Measurements from ENCODE around the gene APRT.

Gene APRT

DNA sequence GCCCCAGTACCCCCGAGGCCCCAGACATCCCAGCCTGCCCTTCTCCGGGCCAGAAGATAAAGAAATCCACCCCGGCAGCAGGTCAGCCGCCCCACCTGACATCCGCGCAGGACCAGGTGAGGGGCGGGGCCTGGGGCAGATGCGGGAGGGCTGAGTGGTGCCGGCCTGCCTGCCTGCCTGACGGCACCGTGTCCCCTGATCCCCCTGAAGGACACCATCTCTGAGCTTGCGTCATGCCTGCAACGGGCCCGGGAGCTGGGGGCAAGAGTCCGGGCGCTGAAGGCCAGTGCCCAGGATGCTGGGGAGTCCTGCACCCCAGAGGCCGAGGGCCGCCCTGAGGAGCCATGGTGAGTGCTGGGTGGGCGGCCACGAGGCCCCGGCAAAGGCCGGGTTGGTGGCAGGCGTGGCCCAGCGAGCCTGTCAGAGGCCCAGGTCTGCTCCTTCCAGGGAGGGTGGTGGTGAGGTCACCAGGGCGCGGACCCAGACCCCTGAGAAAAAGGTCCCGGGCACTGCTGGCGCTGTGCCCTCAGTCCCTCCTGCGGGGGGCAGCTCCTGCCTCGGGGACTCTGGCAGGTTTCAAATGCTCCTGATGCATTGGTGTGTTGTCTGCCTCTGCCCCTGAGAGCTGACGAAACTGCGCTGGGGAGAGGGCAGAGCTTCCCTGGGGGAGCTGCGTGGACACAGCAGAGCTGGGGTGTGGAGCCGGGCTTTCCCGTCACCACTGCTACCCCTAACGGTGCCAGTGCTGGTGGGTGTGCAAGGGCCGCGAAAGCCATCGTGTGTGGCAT is 7.0 kb downstream of the APRT start:
- H3K36me3 ChIP-seq (ENCODE audit: control insufficient read depth in 1 of 2, insufficient read depth in 2 of 2, low read length in 2 of 2), result peaks cover 4 to 6% of the 10 kb centered on the region in 2 donors
- H3K4me3 ChIP-seq (ENCODE audit: low read depth in 1 of 2, low read length in 2 of 2), result no peak overlapping the region
- no peaks in the 10 kb centered on the region for H3K27me3 ChIP-seq (ENCODE audit: low read depth, low read length)
- no peaks in the 10 kb centered on the region for H3K9me3 ChIP-seq (ENCODE audit: control insufficient read depth in 1 of 2, low read length in 2 of 2)
- peaks cover 0 to 15% of the 10 kb centered on the region in 2 donors for H3K4me1 ChIP-seq (ENCODE audit: control insufficient read depth in 1 of 2, insufficient read depth in 2 of 2, low read length in 2 of 2)
- H3K27ac ChIP-seq (ENCODE audit: low read length), result no peak overlapping the region

DNA sequence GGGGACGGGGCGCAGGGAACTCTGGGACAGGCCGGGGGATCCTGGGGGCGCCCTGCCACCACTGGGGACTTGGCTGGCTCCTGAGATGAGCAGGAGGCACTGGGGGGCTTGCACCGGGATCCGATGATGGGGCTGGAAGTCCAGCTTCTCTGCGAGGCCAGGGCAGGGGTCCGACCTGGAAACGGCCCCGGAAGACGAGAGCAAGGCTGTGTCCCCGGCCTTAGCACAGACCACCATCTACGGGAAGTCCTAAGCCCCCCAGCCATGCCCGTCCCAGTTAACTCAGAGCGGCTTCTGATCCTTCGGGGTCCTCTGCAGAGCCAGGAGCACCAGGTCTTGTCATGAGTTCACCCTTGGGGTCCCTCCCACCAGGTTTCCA is 7.6 kb downstream of the APRT start:
- peak overlapping the region in 1 of 2 donors; percentile 68 for H3K4me3 ChIP-seq (ENCODE audit: low read depth in 1 of 2, low read length in 2 of 2)
- no peak overlapping the region for H3K27ac ChIP-seq (ENCODE audit: low read length)
- H3K27me3 ChIP-seq (ENCODE audit: low read depth, low read length), result no peaks in the 10 kb centered on the region
- H3K9me3 ChIP-seq (ENCODE audit: control insufficient read depth in 1 of 2, low read length in 2 of 2), result no peaks in the 10 kb centered on the region
- H3K4me1 ChIP-seq (ENCODE audit: control insufficient read depth in 1 of 2, insufficient read depth in 2 of 2, low read length in 2 of 2), result peaks cover 0 to 12% of the 10 kb centered on the region in 2 donors
- peaks cover 2 to 3% of the 10 kb centered on the region in 2 donors for H3K36me3 ChIP-seq (ENCODE audit: control insufficient read depth in 1 of 2, insufficient read depth in 2 of 2, low read length in 2 of 2)

DNA sequence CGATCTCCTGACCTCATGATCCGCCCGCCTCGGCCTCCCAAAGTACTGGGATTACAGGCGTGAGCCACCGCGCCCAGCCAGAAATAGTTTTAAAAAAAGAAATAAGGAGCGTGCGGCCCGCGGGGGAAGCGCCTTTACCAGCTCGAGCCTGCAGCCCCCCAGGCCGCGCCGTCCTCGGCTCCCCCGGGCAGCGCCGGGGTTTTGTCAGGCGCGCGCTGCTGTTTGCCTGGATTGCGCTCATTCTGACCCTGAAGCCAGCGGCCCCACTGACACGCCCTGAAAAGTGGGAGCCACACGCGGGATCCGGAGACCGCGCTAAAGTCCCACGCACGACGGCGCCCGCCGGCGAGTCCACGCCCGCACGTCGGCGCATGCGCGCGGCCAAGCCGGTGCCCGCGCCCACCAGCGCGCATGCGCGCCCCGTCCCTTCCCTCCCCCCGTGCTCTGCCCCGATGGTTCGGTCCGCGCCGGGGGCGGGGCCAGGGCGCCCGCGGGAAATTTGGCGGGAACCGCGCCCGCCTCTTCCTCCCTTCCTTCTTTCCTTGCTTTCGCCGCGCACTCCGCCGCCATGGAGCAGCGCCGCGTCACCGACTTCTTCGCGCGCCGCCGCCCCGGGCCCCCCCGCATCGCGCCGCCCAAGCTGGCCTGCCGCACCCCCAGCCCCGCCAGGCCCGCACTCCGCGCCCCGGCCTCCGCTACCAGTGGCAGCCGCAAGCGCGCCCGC is 8.3 kb downstream of the APRT start, which contains the start of gene CDT1:
Gene CDT1, plus strand, starts transcription at position 526 of the 724 bp plus-strand sequence. Its CDS starts 43 bp downstream, at position 569.
- Histone ChIP-seq H3K9me3 (ENCODE audit: control insufficient read depth in 1 of 2, low read length in 2 of 2) (no peaks in the 10 kb centered on the region), H3K36me3 (ENCODE audit: control insufficient read depth in 1 of 2, insufficient read depth in 2 of 2, low read length in 2 of 2) (no peaks in the 10 kb centered on the region), H3K4me1 (ENCODE audit: control insufficient read depth in 1 of 2, insufficient read depth in 2 of 2, low read length in 2 of 2) (peaks cover 0 to 12% of the 10 kb centered on the region in 2 donors), H3K27me3 (ENCODE audit: low read depth, low read length) (no peaks in the 10 kb centered on the region), H3K4me3 (ENCODE audit: low read depth in 1 of 2, low read length in 2 of 2) (peak within 1 kb of the TSS; percentile 44 to 68), H3K27ac (ENCODE audit: low read length) (no peak within 1 kb of the TSS)

DNA sequence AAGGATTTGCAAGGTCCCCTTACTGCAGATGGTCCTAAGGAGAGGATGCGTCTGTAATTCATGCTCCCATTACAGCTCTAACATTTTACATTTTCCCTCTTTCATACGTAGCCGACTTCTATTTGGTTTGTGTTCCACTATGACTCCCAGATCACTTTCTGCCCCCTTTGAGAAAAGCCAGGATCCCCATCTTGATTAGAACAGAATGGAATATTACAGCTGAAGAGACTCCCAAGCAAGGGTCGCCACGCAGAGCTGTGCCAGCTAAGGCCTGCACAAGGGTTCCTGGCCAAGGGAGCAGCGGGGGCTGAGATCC is 11.5 kb downstream of the APRT start:
- Histone ChIP-seq H3K4me3 (ENCODE audit: low read depth in 1 of 2, low read length in 2 of 2) (no peak overlapping the region), H3K9me3 (ENCODE audit: control insufficient read depth in 1 of 2, low read length in 2 of 2) (no peaks in the 10 kb centered on the region), H3K27ac (ENCODE audit: low read length) (no peak overlapping the region), H3K36me3 (ENCODE audit: control insufficient read depth in 1 of 2, insufficient read depth in 2 of 2, low read length in 2 of 2) (no peaks in the 10 kb centered on the region), H3K27me3 (ENCODE audit: low read depth, low read length) (no peaks in the 10 kb centered on the region), H3K4me1 (ENCODE audit: control insufficient read depth in 1 of 2, insufficient read depth in 2 of 2, low read length in 2 of 2) (peaks cover 0 to 12% of the 10 kb centered on the region in 2 donors)

DNA sequence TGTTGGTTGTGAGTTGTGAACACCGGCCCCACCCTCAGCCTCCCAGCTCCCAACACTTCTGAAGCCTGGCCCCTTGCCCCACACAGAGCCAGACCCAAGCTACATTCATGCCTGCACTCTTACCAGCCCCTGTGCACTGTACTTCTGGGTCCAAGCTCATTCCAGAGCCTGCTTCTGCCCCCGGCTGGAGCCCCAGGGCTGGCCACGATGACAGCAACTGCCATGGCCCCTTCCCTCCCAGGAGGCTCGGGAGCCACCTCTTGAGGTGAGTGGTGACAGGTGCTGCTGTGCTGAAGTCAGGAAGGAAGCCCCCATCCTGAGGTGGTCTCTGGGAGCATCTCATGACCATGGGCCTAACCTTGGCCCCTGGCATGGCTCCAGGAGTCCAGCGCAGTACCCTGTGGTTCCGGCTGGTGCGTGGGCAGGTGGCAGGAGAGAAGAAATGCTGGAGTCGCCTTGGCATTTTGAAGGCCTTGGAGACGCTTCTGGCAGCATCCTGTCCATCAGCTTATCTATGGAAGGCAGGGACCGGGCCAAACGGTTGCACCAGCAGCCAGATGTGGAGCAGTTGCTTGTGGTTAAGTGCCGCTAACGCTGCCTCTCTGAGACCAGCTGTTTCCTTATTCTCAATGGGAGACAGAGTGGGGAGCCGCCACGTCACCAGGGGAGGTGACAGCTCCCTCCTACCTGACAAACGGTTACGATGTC is 12.0 kb downstream of the APRT start:
- Histone ChIP-seq H3K36me3 (ENCODE audit: control insufficient read depth in 1 of 2, insufficient read depth in 2 of 2, low read length in 2 of 2) (no peaks in the 10 kb centered on the region), H3K27me3 (ENCODE audit: low read depth, low read length) (no peaks in the 10 kb centered on the region), H3K4me1 (ENCODE audit: control insufficient read depth in 1 of 2, insufficient read depth in 2 of 2, low read length in 2 of 2) (peaks cover 0 to 11% of the 10 kb centered on the region in 2 donors), H3K27ac (ENCODE audit: low read length) (no peak overlapping the region), H3K4me3 (ENCODE audit: low read depth in 1 of 2, low read length in 2 of 2) (no peak overlapping the region), H3K9me3 (ENCODE audit: control insufficient read depth in 1 of 2, low read length in 2 of 2) (no peaks in the 10 kb centered on the region)

DNA sequence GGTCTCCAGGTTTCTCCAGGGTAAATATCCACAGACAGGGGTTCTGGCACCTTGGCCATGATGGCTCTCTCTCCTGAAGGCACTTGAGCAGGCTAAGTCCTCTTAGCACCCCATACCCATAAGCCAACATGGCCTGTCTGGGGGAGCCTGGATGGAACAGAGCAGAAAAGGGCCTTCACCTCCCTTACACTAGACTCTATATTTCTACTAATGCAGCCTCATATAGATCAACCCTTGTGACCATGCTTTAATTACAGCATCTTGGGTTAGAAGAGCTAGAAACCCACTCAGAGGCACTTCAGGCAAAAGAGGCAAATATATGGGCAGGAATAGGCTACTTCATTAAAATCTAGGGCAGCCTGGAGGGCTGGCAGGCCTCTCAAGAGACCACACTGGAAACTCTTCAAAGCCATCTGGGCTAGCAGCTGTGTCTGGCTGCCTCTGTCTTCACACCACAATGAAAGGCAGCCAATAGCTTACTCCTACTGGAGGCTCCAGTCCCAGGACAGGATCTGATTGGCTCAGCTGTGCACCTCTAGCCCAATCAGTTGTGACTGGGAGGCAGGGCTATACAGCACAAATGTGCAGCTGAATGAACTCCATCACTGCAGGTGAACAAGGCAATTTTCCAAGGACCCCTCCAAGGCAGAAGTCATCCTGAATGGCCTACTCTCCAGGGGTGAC is 12.8 kb downstream of the APRT start:
- Histone ChIP-seq H3K27me3 (ENCODE audit: low read depth, low read length) (no peaks in the 10 kb centered on the region), H3K9me3 (ENCODE audit: control insufficient read depth in 1 of 2, low read length in 2 of 2) (no peaks in the 10 kb centered on the region), H3K4me1 (ENCODE audit: control insufficient read depth in 1 of 2, insufficient read depth in 2 of 2, low read length in 2 of 2) (peaks cover 0 to 2% of the 10 kb centered on the region in 2 donors), H3K4me3 (ENCODE audit: low read depth in 1 of 2, low read length in 2 of 2) (no peak overlapping the region), H3K27ac (ENCODE audit: low read length) (no peak overlapping the region), H3K36me3 (ENCODE audit: control insufficient read depth in 1 of 2, insufficient read depth in 2 of 2, low read length in 2 of 2) (no peaks in the 10 kb centered on the region)

DNA sequence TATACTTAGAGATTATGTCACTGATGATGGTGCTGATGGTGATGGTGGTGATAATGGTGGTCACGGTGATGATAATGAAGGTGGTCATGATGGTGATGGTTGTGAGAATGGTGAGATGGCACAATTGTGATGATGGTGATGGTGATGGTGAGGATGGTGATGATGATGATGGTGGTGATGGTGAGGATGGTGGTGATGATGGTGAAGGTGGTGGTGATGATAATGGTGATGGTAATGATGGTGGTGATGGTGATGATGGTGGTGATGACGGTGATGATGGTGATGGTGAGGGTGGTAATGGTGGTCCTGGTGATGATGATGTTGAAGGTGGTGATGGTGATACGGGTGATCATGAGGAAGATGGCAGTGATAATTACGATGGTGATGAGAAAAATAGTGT is 13.7 kb downstream of the APRT start:
- Histone ChIP-seq H3K9me3 (ENCODE audit: control insufficient read depth in 1 of 2, low read length in 2 of 2) (no peaks in the 10 kb centered on the region), H3K36me3 (ENCODE audit: control insufficient read depth in 1 of 2, insufficient read depth in 2 of 2, low read length in 2 of 2) (no peaks in the 10 kb centered on the region), H3K27me3 (ENCODE audit: low read depth, low read length) (peaks cover under 1% of the 10 kb centered on the region), H3K4me3 (ENCODE audit: low read depth in 1 of 2, low read length in 2 of 2) (no peak overlapping the region), H3K27ac (ENCODE audit: low read length) (no peak overlapping the region), H3K4me1 (ENCODE audit: control insufficient read depth in 1 of 2, insufficient read depth in 2 of 2, low read length in 2 of 2) (peaks cover 0 to 4% of the 10 kb centered on the region in 2 donors)

DNA sequence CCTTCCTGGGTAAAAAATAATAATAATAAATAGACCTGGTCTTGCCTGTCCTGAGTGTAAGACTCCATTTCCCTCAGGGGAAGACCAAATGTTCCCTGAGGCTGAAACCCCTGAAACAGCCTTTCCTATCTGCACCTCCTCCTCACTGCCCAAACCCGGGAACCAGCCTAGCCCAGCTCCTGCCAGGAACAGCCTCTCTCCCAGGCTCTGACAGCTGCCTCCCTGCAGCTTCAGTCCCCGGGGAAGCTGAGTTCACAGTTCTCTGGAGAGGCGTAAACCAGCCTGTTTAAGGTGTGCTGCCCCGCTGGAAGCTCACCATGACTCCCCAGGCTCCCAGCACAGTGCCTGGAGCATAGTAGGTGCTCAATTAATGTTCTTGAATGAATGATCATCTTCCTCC is 15.4 kb downstream of the APRT start:
- peaks cover 4% of the 10 kb centered on the region for H3K27me3 ChIP-seq (ENCODE audit: low read depth, low read length)
- no peak overlapping the region for H3K27ac ChIP-seq (ENCODE audit: low read length)
- no peak overlapping the region for H3K4me3 ChIP-seq (ENCODE audit: low read depth in 1 of 2, low read length in 2 of 2)
- no peaks in the 10 kb centered on the region for H3K36me3 ChIP-seq (ENCODE audit: control insufficient read depth in 1 of 2, insufficient read depth in 2 of 2, low read length in 2 of 2)
- H3K4me1 ChIP-seq (ENCODE audit: control insufficient read depth in 1 of 2, insufficient read depth in 2 of 2, low read length in 2 of 2), result peaks cover 0 to 7% of the 10 kb centered on the region in 2 donors
- H3K9me3 ChIP-seq (ENCODE audit: control insufficient read depth in 1 of 2, low read length in 2 of 2), result no peaks in the 10 kb centered on the region

DNA sequence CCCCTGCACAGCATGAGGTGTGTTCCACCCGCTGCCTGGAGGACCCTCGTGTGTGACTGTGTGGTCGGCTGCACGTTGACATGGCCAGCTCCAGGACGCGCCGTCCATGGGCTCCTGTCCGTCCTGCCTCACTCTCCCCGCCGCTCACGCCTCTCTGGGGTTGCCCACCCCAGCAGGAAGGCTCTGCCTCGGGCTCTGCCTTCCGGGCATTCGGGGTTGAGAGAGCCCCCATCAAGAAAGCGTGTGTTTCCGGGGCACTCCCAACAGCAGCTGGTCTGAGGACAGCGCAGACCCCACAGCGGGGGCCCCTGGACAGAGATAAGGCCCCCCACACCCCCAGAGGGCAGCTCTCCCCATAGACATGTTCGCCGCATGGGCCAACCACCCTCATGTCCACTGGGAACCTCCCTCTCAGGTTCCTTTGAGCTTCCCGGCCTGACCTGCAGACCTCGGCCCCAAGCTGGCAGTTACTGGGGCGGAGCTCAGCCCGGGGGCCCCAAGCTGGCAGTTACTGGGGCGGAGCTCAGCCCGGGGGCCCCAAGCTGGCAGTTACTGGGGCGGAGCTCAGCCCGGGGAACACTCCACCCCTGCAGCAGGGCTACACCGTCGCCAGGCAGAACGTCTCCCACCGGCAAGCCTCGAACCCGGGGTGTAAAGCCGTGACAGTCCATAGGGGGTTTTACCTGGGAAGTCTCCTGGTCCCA is 18.3 kb downstream of the APRT start:
- no peaks in the 10 kb centered on the region for H3K9me3 ChIP-seq (ENCODE audit: control insufficient read depth in 1 of 2, low read length in 2 of 2)
- H3K4me3 ChIP-seq (ENCODE audit: low read depth in 1 of 2, low read length in 2 of 2), result no peak overlapping the region
- peaks cover 0 to 7% of the 10 kb centered on the region in 2 donors for H3K4me1 ChIP-seq (ENCODE audit: control insufficient read depth in 1 of 2, insufficient read depth in 2 of 2, low read length in 2 of 2)
- no peak overlapping the region for H3K27ac ChIP-seq (ENCODE audit: low read length)
- peaks cover 4% of the 10 kb centered on the region for H3K27me3 ChIP-seq (ENCODE audit: low read depth, low read length)
- no peaks in the 10 kb centered on the region for H3K36me3 ChIP-seq (ENCODE audit: control insufficient read depth in 1 of 2, insufficient read depth in 2 of 2, low read length in 2 of 2)

DNA sequence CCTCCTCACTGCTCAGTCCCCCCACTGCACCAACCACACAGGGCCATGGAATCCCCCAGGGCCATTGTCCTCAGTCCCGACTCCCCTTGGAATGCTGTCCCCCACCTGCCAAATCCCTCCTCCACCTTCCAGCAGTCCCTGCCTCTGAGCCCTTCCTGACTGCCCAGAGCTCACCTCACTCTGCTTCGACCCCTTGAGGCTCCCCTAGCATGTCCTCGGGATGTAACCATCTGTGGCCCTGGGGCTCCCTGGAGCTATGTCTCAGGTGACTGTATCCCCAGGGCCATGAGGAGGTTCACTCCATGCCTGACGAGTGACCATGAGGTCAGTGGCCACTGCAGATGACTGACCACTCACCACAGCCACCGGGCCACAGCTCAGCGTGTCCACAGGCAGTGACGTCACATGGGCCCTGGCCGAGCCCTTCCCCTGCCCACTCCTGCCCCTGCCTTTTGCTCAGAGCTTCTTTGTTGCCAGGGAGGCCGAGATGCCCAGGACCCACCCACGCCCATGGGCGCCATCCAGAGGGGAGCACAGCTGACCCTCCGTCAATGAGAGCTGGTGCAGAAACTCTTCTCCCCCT is 19.0 kb downstream of the APRT start:
- H3K27ac ChIP-seq (ENCODE audit: low read length), result no peak overlapping the region
- H3K9me3 ChIP-seq (ENCODE audit: control insufficient read depth in 1 of 2, low read length in 2 of 2), result no peaks in the 10 kb centered on the region
- peaks cover 0 to 7% of the 10 kb centered on the region in 2 donors for H3K4me1 ChIP-seq (ENCODE audit: control insufficient read depth in 1 of 2, insufficient read depth in 2 of 2, low read length in 2 of 2)
- no peaks in the 10 kb centered on the region for H3K36me3 ChIP-seq (ENCODE audit: control insufficient read depth in 1 of 2, insufficient read depth in 2 of 2, low read length in 2 of 2)
- no peak overlapping the region for H3K4me3 ChIP-seq (ENCODE audit: low read depth in 1 of 2, low read length in 2 of 2)
- H3K27me3 ChIP-seq (ENCODE audit: low read depth, low read length), result peaks cover 4% of the 10 kb centered on the region
